Kidney tubule cell (primary cell): ENCODE data around the gene CRHR2.

Experiments used
- DNase-seq: peaks from one replicate; pipeline ENCODE4 v3.0.0-alpha.2; 2018; ENCODE audit warnings: low spot score

CRHR2 gene

DNA sequence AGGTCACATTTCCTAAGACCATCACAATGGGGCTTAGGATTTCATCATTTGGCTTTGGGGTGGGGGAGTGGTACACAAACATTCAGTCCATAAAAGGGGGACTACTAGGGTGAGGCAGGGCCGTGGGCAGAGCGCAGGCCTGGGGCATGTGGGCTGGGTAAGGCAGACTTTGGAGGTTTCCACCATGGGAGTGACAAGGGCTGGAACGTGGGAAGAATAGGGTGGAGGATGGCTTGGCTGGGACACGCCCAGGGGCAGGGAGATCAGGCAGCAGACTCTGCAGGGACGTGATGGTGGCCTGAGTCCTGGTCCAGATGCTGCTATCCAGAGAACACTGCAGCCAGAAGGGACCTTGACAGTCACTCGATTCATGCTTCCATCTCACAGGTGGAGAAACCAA is 24.7 kb upstream of the CRHR2 start:
- no peak for DNase-seq

DNA sequence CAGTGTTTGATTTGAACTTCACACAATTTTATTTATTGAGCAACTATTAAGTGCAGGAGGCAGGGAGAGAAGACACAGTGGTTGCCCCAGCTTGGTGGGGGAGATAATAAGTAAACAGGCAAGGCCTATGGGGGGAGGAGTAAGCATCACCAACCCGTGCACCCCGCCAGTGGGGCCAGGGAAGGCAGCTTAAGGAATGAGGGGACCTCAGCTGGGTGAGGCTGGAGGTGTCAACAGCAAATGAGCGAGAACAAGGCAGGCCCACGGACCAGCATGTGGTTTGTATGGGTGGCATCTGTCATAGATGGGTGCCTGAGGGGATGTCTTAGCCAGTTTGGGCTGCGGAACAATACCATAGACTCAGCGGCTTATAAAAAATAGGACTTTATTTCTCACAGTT is 24.1 kb upstream of the CRHR2 start:
- DNase-seq, result no peak

DNA sequence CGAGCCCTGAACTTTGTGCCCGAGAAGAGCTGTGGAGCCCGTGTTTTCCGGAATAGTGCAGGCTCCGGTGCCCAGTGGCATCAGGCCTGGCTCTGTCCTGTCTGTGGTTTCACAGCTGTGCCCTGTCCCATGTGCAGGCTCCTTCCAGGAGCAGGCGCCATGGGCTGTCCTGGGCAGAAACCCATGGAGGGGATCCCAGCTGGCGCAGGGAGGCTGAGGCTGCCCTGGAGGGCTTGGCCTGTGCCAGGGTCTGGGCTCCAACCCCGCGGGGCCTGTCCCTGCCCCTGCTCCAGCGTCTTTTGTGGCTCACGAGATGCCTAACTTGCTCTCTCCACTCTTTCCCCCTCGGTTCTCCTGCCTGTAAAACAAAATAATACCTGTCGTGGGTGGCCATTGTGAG is 23.3 kb upstream of the CRHR2 start:
- DNase-seq, result no peak

DNA sequence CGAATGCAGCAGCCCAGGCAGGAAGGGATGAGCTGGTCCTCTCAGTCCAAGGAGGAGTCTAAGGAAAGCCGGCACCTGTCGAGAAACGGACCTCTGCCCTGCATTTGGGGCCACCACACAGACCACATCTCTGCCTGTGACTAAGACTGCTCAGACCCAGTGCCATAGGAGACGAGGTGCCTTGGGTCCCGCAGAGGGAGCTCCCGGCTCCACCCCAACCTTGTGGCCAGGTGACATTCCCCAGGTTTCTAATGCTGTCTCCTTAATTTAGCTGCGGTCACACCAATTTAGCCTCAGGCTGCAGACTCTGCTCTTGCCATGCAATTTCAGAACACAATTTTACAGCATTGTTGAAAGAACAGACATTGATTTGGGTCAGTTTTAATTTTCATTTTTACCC is 22.8 kb upstream of the CRHR2 start:
- no peak for DNase-seq

DNA sequence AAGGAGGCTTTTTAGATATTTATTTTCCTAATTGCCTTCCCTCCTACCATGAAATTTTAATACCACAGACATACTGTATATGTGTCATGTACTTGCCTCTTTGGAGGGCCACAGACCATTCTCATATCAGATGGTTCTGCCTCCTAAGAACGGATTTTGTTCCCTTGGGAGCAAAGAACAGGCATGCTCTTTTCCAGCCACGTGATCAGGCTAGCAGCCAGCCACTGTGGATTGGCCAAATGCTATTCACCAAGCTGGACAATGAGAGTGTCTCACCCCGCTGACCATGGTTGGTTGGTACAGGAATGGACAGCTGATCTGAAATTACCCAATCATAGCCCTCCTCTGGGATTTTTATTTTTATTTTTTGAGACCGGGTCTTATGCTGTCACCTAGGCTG is 21.5 kb upstream of the CRHR2 start:
- no peak for DNase-seq

DNA sequence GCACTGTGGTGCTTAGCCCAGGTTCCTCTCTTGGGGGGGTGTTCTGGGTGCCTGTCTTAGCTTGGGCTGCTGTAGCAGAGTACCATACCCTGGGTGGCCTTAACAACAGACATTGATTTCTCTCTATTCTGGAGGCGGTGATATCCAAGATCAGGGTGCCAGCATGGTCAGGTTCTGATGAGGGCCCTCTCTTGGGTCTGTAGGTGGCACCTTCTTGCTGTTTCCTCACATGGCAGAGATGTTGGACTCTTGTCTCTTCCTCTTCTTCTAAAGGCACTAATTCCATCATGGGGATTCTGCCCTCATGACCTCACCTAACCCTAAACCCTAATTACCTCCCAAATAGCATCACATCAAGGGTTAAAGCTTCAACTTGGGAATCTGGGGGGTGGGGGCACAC is 19.9 kb upstream of the CRHR2 start:
- DNase-seq, result no peak

DNA sequence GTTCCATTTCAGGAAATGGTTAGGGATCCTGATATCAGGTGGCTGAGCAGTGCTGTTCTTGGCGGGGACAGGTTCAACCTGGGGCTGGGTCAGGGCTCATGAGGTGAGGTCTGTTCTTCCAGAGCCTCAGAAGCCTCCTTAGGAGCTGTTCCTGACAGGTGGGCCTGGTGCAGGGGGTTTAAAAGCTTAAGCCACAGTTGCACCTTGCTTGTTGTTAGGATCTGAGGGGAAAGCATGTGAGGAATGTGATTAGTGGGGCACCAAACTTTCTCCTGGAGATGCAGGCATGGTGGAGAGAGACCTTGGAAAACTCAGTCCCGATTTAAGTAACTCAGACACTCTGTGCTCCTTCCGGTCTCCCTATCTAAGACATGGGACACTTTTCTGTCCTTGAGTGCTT is 18.7 kb upstream of the CRHR2 start:
- no peak for DNase-seq

DNA sequence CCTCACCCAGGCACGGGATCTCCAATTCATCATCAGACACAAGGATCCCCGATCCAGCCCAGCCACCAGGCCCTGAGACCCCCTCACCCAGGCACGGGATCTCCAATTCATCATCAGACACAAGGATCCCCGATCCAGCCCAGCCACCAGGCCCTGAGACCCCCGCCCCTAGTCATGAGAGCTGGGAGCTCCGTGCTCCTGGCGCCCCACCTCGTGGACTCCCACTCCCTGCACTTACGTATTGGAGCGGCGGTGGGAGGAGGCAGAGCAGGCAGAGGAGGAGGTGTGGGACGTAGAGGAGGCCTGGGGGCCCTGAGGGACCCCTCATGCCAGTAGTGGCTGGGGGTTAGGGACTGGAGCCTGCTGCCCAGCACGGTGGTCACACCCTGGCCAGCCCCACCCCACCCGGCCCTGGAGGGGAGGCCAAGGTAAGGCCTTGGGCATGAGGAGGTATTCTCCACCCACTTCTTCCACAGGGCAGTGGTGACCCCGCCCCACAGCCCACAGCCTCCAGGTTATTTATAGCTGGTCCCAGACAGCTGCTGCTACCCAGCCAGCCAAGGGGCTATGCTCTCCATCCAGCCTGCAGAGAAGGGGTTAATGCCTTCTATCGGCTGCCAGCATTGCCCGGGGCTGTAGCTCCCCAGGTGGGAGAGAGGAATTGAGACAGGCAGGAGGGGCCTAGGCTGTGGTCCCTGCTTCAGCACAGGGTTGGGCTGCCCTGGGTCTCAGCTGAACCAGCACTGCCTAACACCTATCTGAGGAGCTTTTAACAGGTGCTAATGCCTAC is 17.6 kb upstream of the CRHR2 start:
- no peak for DNase-seq

DNA sequence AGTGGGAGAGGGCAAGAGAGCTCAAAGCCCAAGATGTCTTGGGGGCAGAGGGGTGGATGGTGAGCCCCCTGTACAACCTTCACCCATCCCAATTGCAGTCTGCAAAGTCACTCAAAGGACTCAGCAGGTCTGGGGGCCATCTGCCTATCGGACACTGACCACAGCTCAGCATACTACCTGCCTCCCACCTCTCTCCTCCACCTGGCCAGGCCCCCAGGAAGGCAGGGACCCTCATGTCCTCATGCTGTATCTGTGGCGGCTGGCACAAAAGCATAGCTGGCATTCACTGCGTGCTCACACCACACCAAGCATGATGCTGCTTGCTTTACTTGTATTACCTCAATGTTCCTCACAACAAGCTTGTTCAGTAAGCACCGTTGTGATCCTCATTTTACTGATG is 16.2 kb upstream of the CRHR2 start:
- DNase-seq, result no peak

DNA sequence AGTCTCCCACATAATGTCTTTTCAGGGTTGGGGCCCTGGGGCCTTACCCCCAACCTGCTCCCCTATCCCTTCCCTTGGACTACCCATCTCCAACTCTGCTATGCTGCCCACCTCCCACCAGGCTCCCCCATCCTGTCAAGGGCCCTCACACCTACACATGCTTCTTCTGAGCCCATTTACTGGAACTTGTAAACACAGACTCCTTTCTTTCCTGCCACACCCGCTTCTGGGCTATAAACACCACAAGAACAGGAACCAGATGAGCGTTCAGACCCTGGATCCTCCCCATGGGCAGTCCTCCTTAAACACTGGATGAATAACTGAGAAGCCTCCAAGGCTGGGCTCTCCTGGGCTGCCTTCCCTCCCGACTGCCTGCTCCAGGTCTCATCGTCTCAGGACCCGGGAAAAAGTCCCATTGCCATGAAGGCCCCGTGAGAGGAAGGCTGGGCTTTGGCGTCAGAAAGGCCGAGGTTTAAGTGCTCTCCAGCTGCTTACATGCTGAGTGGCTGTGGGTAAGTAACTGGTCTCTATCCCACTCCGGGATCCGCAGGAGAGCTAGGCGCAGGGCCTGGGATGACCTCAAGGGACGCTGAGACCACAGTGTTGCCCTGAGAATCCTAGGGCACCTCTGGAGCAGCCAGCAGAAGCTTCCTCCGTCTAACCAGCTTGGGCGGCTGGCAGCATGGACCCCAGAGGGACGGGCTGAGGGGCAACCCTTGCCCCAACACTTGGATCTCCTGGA is 15.6 kb upstream of the CRHR2 start:
- no peak for DNase-seq

DNA sequence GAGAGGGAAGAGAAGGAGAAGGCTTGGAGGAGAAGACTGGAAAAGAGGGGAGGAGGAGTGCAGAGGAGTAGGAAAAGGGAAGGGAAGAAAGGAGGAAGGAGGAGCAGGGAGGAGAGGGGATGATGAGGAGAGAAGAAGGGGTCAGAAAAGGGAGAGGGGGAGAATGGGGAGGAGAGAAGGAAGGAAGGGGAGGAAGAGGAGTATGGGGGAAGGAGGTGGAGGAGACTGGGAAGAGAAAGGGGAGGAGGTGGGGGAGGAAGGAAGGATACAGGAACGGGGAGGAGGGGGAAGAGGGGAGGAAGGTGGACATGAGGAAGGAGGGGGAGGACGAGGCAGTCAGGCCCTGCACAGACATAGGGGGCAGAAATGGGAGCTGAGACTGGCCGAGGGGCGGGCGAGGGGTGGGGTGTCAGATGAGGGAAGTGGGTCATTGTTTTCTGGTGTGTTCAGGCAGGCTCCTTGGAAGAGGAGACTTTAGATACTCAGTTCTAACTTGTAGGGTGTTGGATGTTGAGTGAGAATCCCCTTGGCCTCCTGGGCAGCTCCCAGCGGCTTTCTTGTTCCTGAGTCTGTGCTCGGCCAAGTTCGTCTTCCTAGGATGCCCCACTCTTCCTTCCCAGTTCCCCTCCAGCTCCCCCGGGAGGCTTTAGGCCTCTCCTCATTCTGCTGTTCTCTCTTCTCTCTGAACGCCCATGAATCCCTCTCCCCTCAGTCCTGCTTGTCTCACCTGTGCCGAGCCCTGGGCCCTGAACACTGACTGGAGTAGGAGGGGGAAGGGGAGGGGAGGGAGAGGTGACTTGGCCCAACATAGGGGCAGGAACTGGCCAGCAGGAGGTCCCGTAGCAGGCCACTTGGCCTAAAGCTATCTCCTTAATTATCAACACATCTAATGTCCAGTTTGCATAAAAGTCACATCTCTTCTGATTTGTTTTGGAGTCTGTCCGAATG is 12.8 kb upstream of the CRHR2 start:
- no peak for DNase-seq

DNA sequence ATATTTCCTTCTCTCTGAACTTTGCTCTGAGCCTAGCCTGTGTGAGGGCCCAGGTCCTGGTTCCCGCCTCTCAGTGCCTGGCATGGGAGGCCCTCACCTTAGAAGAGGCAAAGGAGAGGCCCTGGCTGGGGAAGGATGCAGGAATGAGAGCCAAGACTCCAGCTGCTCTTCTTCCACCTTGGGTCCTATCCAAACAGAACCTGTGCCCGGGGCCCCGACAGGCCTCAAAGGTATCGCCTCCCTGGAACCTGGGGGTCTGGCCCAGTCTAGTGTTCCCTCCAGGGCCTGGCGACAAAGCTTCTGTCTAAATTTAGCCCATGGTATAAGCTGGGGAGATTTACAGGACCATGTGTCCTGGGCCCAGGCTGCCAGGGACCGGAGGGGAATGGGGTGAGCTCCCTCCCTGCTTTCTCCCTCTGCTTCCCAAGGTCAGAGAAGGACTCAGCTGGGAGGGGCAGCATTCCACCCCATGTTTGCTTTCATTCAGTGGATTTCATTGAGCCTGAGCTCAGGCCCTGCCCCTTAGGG is 12.0 kb upstream of the CRHR2 start:
- no peak for DNase-seq

DNA sequence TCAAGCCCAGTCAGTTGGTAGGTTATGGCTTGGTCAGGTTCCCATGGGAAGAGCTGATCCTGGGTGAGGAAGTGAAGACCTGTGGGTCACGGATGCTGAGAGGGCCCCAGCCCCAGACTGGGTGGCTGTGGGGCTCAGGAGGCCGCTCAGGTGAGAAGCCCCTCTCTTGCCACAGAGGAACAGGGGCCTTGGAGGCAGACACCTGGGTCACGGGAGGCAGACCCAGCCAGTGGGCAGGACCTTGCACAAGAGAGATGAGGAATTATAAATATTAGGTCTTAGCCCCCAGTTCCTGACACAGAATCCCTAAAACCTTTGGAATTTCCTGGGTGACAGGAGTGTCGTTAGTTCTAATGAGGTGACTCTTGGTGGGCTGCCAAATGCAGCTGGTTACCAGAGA is 10.6 kb upstream of the CRHR2 start:
- DNase-seq, result no peak

DNA sequence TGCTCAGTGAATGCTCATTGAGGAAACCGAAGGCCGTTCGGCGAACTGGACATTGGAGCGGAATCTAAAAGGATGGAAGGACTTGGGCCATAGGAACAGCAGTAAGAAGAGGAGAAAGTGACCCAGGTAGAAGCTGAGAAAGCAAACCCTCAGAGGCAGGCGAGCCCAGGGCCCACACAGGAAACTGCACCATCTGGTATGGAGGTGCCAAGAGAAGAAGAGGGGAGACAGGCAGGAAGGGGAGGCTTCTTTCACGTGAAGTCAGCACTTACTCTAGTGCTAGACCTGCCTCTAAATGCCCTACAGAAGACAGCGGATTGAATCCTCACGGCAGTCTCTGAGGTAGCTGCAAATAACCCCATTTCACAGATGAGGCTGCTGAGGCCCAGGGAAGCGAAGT is 10.2 kb upstream of the CRHR2 start:
- DNase-seq, result no peak

DNA sequence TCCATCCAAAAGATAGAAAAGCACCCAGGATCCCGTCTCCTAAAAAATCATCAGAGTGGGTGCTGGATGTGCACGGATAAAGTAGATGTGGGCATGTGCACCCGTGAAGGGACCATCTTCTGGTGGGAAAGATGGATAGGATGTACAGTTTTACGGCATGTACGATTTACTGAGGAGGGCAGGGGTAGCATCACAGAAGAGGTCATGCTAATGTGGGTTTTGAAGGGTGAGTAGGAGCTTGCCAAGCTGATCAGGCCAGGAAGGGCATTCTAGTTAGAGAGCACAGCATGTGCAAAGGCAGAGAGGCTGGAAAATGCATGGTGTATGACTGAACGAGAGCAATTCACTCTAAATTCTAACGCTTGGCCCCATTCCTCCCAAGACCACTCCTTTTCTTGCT is 7.8 kb upstream of the CRHR2 start:
- DNase-seq, result no peak

DNA sequence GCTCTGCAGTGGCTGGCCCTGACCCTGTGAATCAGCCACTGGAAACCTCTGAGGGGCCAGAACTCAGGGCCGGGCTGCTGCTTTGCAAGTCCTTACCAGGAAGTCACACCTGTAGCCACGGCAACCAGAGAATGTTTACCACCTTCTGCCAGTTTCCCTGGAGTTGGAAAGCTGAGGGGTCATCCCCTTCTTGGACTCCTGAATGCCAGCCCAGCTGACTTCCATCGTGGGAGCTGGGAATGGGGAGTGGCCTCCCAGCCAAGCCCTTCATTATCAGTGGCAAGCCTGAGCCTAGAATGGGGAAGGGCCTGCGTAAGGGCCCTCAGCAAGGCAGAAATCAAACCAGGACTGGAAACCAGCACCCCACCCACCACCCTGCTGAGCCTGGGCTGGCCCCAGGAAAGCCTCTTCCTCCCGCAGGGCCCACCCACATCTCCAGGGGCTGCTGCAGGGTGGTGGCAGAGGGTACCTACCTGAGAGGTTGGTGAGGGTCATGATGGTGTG is 6.5 kb upstream of the CRHR2 start:
- DNase-seq, result peak; percentile 69

DNA sequence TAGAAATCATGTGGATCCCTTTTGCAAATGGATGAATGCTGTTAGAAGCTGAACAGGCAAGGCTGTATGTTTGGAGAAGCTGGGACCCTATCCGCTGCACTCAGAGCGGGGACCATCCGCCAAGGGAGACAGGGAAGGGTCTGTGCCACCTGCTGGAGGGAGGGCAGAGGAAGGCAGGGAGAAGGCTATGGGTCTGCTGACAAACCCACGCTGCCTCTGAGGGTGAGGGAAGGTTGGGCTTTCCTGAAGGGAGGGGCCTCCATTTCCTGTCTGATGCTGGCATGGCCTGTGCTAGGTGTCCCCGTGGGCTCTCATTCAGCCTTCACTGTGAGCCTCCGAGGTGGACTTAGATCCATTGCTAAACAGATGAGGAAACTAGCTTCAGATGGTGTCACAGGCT is 5.3 kb upstream of the CRHR2 start:
- no peak for DNase-seq

DNA sequence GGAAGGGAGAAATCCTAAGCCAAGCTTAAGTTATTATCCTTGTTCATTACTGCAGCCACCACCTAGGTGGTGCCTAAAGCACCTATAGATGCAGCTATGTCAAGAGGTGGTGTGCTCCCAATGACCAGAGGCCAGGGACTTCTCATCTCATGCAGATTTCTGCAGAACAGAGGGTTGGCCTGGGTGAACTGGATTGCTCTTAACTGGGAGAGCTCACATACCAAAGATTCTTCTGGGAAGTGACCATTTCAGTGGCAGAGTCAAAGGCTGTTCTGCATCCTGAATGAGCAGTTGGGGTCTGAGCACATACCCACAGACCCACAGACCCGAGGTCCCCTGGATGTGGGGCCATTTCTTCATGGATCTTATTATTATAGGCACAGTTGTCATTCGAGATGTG is 2.1 kb upstream of the CRHR2 start:
- DNase-seq, result no peak

DNA sequence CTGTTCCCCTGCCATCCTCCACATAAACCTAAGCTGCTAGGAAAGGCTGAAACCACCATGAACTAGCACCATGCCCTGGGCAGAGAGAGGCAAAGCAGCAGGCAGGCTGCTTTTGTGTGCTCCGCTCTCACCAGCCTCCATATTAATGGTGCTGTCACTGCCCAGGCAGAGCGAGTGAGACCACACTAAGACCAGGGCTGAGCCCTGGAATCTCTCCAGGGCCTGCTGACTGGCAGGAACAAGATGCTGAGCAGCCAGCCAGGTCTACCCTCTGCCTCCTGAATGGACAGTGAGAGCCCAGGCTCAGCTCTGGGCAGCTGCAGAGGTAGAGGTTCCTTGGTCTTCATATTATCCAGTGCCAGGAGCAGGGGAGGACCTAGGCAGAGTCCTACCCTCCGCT is 1.6 kb upstream of the CRHR2 start:
- DNase-seq, result no peak

DNA sequence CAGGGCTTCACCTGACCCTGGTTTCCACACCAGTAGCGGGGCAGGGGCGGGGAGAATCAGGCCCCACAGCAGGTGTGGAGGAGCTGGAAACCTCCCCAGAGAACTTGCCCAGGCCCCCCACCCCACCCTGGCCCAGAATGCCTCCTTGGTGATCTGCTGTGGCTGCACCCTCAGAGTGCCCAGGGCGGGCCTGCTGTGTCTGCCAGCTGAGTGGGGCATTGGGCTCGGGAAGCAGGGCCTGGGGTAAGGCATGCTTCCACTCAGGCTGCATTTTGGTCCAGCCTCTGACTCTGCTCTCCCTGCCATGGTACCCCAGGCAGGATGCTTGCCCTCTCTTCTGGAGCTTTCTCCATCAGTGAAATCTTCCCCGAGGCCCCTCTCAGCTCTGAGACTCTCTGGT is 1.1 kb upstream of the CRHR2 start:
- DNase-seq, result no peak

DNA sequence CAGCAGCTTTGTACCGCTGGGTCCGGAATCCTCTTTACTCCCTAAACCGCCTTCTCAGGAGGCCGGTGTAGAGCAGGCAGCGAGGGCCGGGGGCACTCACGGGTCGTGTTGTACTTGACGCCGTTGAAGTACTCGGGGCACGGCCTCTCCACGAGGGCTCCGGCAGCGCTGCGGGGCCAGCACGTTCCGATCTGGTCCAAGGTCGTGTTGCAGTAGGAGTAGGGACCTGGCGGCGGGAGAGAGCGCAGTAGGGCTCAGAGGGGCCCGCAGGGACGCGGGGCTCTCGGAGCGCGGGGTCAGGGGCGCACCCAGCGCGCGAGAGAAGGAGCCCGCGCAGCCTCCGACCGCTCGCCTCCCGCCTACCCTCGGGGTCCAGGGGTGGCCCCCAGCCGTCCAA is 443 bp downstream of the CRHR2 start:
- no peak for DNase-seq

DNA sequence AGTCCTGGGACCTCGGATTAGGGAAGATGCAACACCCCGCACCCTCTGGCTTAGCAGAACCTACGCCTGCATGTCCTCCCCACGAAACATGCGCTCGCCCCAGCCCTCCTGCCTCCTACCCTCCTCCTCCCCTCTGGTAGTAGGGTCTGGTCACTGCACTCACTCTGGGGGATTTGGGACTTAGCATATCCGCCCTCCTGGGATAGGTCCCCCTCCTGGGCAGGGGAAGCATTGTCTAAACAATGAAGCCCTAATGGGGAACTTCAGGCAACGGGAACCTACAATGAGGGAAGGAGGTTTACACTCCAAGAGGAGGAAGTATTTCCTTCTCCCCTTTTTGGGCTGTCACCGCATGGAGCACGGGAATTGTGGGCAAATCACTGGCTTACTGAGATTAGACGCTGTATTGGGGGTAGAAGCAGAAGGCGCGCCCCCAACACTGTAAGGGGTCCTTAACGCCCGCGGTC is 892 bp downstream of the CRHR2 start:
- no peak for DNase-seq
